Liver (tissue), 9 donors: ENCODE measurements around the gene AK5. TPM values are rescaled to one million over a fixed set of nuclear protein-coding genes. Genes with fewer than 3 reads are reported as not detected.

Source experiments
- DNase-seq: peaks from one replicate; pipeline ENCODE4 v3.0.0-alpha.2; 2017; ENCODE audit warnings: low spot score
- H3K27ac ChIP-seq, 2 donors: one replicate each; pipeline ENCODE4 v1.7.0; 2013; ENCODE audit warnings: inconsistent platforms in 2 of 2, low read length in 2 of 2, control low read depth in 1 of 2, low read depth in 1 of 2, mild to moderate bottlenecking in 1 of 2
- H3K27me3 ChIP-seq, 4 donors: one replicate each; pipeline versions ENCODE4 v1.6.1 to v1.7.0; 2013; ENCODE audit warnings: low read length in 3 of 4, inconsistent platforms in 1 of 4, mild to moderate bottlenecking in 1 of 4, moderate library complexity in 1 of 4; ENCODE audit not compliant: control insufficient read depth in 4 of 4, insufficient read depth in 4 of 4
- H3K36me3 ChIP-seq, 4 donors: one replicate each; pipeline versions ENCODE4 v1.6.1 to v1.7.0; 2013; ENCODE audit warnings: low read length in 3 of 4, mild to moderate bottlenecking in 3 of 4, low read depth in 1 of 4, moderate library complexity in 1 of 4; ENCODE audit not compliant: control insufficient read depth in 4 of 4, insufficient read depth in 3 of 4
- H3K4me1 ChIP-seq, 4 donors: one replicate each; pipeline versions ENCODE4 v1.6.1 to v1.7.0; 2013; ENCODE audit warnings: low read length in 3 of 4, mild to moderate bottlenecking in 3 of 4, moderate library complexity in 1 of 4; ENCODE audit not compliant: control insufficient read depth in 4 of 4, insufficient read depth in 4 of 4
- H3K4me3 ChIP-seq, 3 donors: one replicate each; pipeline versions ENCODE4 v1.6.1 to v1.7.0; 2013; ENCODE audit warnings: low read length in 3 of 3, control low read depth in 1 of 3, low read depth in 1 of 3, mild to moderate bottlenecking in 1 of 3
- H3K9ac ChIP-seq, 2 donors: one replicate each; pipeline ENCODE4 v1.7.0; 2013; ENCODE audit warnings: low read length in 2 of 2, mild to moderate bottlenecking in 2 of 2, moderate library complexity in 2 of 2, control low read depth in 1 of 2, low read depth in 1 of 2
- H3K9me3 ChIP-seq, 4 donors: one replicate each; pipeline versions ENCODE4 v1.6.1 to v1.7.0; 2013; ENCODE audit warnings: low read length in 3 of 4; ENCODE audit not compliant: control insufficient read depth in 4 of 4
- CTCF ChIP-seq: fragments of 150-350 bp; IDR thresholded peaks from 2 replicates; pipeline ENCODE4 v1.5.1; 2017; ENCODE audit warnings: improper control_type of control experiment, low read depth, low read length; ENCODE audit not compliant: missing input control
- EGR1 ChIP-seq, 2 donors: IDR thresholded peaks; 2 replicates each; pipeline ENCODE4 v1.6.1; 2016 to 2018; ENCODE audit warnings: antibody characterized with exemption in 2 of 2, low read depth in 2 of 2
- FOXA1 ChIP-seq: IDR thresholded peaks from 2 replicates; pipeline ENCODE4 v1.6.1; 2016; ENCODE audit warnings: antibody characterized with exemption
- FOXA2 ChIP-seq: IDR thresholded peaks from 2 replicates; pipeline ENCODE4 v1.6.1; 2016; ENCODE audit warnings: antibody characterized with exemption
- GABPA ChIP-seq, 2 donors: IDR thresholded peaks in 1 of 2; conservative IDR thresholded peaks in 1 of 2; 2 replicates each; pipeline ENCODE4 v1.6.1; 2016; ENCODE audit warnings: antibody characterized with exemption in 2 of 2, mild to moderate bottlenecking in 1 of 2, moderate library complexity in 1 of 2
- HNF4A ChIP-seq, 2 donors: conservative IDR thresholded peaks; 2 replicates each; pipeline ENCODE4 v1.6.1; 2016; ENCODE audit warnings: antibody characterized with exemption in 2 of 2, mild to moderate bottlenecking in 2 of 2
- HNF4G ChIP-seq: IDR thresholded peaks from 2 replicates; pipeline ENCODE4 v1.6.1; 2016; ENCODE audit warnings: antibody characterized with exemption
- JUND ChIP-seq, 2 donors: IDR thresholded peaks; 2 replicates each; pipeline ENCODE4 v1.6.1; 2016; ENCODE audit warnings: antibody characterized with exemption in 2 of 2
- MAX ChIP-seq: IDR thresholded peaks from 2 replicates; pipeline ENCODE4 v1.6.1; 2016; ENCODE audit warnings: antibody characterized with exemption
- NR2F2 ChIP-seq: IDR thresholded peaks from 2 replicates; pipeline ENCODE4 v1.6.1; 2016; ENCODE audit warnings: antibody characterized with exemption
- RAD21 ChIP-seq, 2 donors: IDR thresholded peaks; 2 replicates each; pipeline ENCODE4 v1.6.1; 2016; ENCODE audit warnings: antibody characterized with exemption in 2 of 2, mild to moderate bottlenecking in 2 of 2
- REST ChIP-seq: IDR thresholded peaks from 2 replicates; pipeline ENCODE4 v1.6.1; 2016; ENCODE audit warnings: antibody characterized with exemption, mild to moderate bottlenecking
- RXRA ChIP-seq, 2 donors: IDR thresholded peaks; 2 replicates each; pipeline ENCODE4 v1.6.1; 2017 to 2018; ENCODE audit warnings: antibody characterized with exemption in 2 of 2, mild to moderate bottlenecking in 1 of 2
- SP1 ChIP-seq: IDR thresholded peaks from 2 replicates; pipeline ENCODE4 v1.6.1; 2018; ENCODE audit warnings: antibody characterized with exemption, mild to moderate bottlenecking
- TAF1 ChIP-seq: conservative IDR thresholded peaks from 2 replicates; pipeline ENCODE4 v1.6.1; 2016; ENCODE audit warnings: antibody characterized with exemption, mild to moderate bottlenecking
- YY1 ChIP-seq: IDR thresholded peaks from 2 replicates; pipeline ENCODE4 v1.6.1; 2016; ENCODE audit warnings: antibody characterized with exemption, mild to moderate bottlenecking
- WGBS: extraction: QIAGEN DNeasy Blood & Tissue Kit; methylation state at CpG from one replicate; pipeline ENCODE4 v1.1.7; 2013; 5-methylcytosine and 5-hydroxymethylcytosine counted together
- polyA plus RNA-seq, 2 donors: library from polyadenylated mRNA; stranded (reverse) in 1 of 2; unstranded in 1 of 2; fragments of 200-250 nt in 1 of 2; fragments of >200 nt in 1 of 2; fragmentation: Nextera tagmentation in 1 of 2; extraction: Ambion mirVana in 1 of 2; gene quantifications; one replicate each; pipeline versions ENCODE4 v1.2.1 to v1.2.3, GENCODE V29; 2013 to 2015
- total RNA-seq, 2 donors: library from RNA; depleted of rRNA; stranded (reverse); fragments of >200 nt; gene quantifications; one replicate each; pipeline ENCODE4 v1.2.3, GENCODE V29; 2014
- TF ChIP-seq, protein P1 (sequence below): IDR thresholded peaks from 2 replicates; pipeline ENCODE4 v1.6.1; 2016; ENCODE audit warnings: antibody characterized with exemption
- TF ChIP-seq, protein P2 (sequence below): IDR thresholded peaks from 2 replicates; pipeline ENCODE4 v1.6.1; 2016; ENCODE audit warnings: antibody characterized with exemption
- donor health status: healthy.
- donor health status: healthy.
- donor health status: healthy.
- donor health status: healthy.
- donor health status: healthy.

Gene AK5
- total and polyA plus RNA-seq, 4 donors, result 0.12 to 0.33 (median 0.23) TPM

GRCh38 chr1:77287535-77287934 lies 5.7 kb downstream of the AK5 start:
- Histone ChIP-seq H3K27ac (no peak overlapping the region), H3K4me3 (no peak overlapping the region), H3K9me3 (no peaks in the 10 kb centered on the region), H3K9ac (no peak overlapping the region), H3K27me3 (peaks cover 0 to 19% (median 4%) of the 10 kb centered on the region in 4 donors), H3K36me3 (no peaks in the 10 kb centered on the region), H3K4me1 (peaks cover 2 to 8% (median 4%) of the 10 kb centered on the region in 4 donors)
- WGBS, result 88% methylated on average over 5 of the region's 5 CpGs
- TF ChIP-seq FOXA1 (no peak), HNF4A (conservative IDR thresholded peaks at IDR 0.05) (no peak), MAX (no peak), JUND (IDR thresholded peaks at IDR 0.05) (no peak), TAF1 (no peak), REST (no peak), CTCF (no peak), GABPA (IDR thresholded peaks at IDR 0.05 in 1 of 2, conservative IDR thresholded peaks at IDR 0.05 in 1 of 2) (no peak), FOXA2 (no peak), SP1 (no peak), YY1 (no peak), RAD21 (IDR thresholded peaks at IDR 0.05) (no peak), RXRA (IDR thresholded peaks at IDR 0.05) (no peak), NR2F2 (no peak), HNF4G (no peak), EGR1 (IDR thresholded peaks at IDR 0.05; ENCODE audit: low read depth in 2 of 2) (no peak)
- TF ChIP-seq, protein P1, sequence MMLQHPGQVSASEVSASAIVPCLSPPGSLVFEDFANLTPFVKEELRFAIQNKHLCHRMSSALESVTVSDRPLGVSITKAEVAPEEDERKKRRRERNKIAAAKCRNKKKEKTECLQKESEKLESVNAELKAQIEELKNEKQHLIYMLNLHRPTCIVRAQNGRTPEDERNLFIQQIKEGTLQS, result no peak
- TF ChIP-seq, protein P2, sequence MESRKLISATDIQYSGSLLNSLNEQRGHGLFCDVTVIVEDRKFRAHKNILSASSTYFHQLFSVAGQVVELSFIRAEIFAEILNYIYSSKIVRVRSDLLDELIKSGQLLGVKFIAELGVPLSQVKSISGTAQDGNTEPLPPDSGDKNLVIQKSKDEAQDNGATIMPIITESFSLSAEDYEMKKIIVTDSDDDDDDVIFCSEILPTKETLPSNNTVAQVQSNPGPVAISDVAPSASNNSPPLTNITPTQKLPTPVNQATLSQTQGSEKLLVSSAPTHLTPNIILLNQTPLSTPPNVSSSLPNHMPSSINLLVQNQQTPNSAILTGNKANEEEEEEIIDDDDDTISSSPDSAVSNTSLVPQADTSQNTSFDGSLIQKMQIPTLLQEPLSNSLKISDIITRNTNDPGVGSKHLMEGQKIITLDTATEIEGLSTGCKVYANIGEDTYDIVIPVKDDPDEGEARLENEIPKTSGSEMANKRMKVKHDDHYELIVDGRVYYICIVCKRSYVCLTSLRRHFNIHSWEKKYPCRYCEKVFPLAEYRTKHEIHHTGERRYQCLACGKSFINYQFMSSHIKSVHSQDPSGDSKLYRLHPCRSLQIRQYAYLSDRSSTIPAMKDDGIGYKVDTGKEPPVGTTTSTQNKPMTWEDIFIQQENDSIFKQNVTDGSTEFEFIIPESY, result no peak
- no peak for DNase-seq
